H9 (cell line): ENCODE results near the gene SUMF1. TPM values are rescaled to one million over a fixed set of nuclear protein-coding genes. Genes with fewer than 3 reads are reported as not detected.

Experiments
- DNase-seq: peaks from one replicate; pipeline ENCODE4 v3.0.0-alpha.2; 2017
- H2AFZ ChIP-seq: one replicate; pipeline ENCODE4 v1.6.1; 2013; ENCODE audit warnings: mild to moderate bottlenecking, low read length, control low read depth, moderate library complexity
- H2AK5ac ChIP-seq: 2 replicates; pipeline ENCODE4 v1.6.1; 2013; ENCODE audit warnings: low read length, control low read depth, mixed read lengths; ENCODE audit not compliant: insufficient read length
- H2BK120ac ChIP-seq: one replicate; pipeline ENCODE4 v1.6.1; 2013; ENCODE audit warnings: low read depth, mild to moderate bottlenecking, low read length, control low read depth, inconsistent platforms; ENCODE audit not compliant: poor library complexity, severe bottlenecking
- H2BK12ac ChIP-seq: 2 replicates; pipeline ENCODE4 v1.6.1; 2013; ENCODE audit warnings: low read length, control low read depth, mixed read lengths, low read depth; ENCODE audit not compliant: insufficient read length
- H2BK15ac ChIP-seq: 2 replicates; pipeline ENCODE4 v1.6.1; 2013; ENCODE audit warnings: low read depth, low read length, control low read depth
- H2BK20ac ChIP-seq: one replicate; pipeline ENCODE4 v1.6.1; 2013; ENCODE audit warnings: low read depth, mild to moderate bottlenecking, low read length, control low read depth, inconsistent platforms; ENCODE audit not compliant: poor library complexity, severe bottlenecking
- H2BK5ac ChIP-seq: 2 replicates; pipeline ENCODE4 v1.6.1; 2013; ENCODE audit warnings: low read length, control low read depth, mixed read lengths; ENCODE audit not compliant: insufficient read length
- H3K14ac ChIP-seq: 2 replicates; pipeline ENCODE4 v1.6.1; 2013; ENCODE audit warnings: low read length, control low read depth; ENCODE audit not compliant: insufficient read depth
- H3K18ac ChIP-seq: 2 replicates; pipeline ENCODE4 v1.6.1; 2013; ENCODE audit warnings: low read depth, mild to moderate bottlenecking, mixed read lengths, low read length, control low read depth; ENCODE audit not compliant: insufficient read length
- H3K23ac ChIP-seq: 2 replicates; pipeline ENCODE4 v1.6.1; 2013; ENCODE audit warnings: low read length, control low read depth, mixed read lengths, low read depth; ENCODE audit not compliant: insufficient read length
- H3K23me2 ChIP-seq: 2 replicates; pipeline ENCODE4 v1.6.1; 2013; ENCODE audit warnings: low read depth, mild to moderate bottlenecking, mixed read lengths, low read length, control low read depth; ENCODE audit not compliant: insufficient read length, poor library complexity, severe bottlenecking
- H3K27ac ChIP-seq: 2 replicates; pipeline ENCODE4 v1.5.1; 2013; ENCODE audit warnings: low read length, control low read depth, mixed read lengths, low read depth; ENCODE audit not compliant: insufficient read length
- H3K27me3 ChIP-seq: 2 replicates; pipeline ENCODE4 v1.6.1; 2013; ENCODE audit warnings: low read length, control low read depth, inconsistent platforms; ENCODE audit not compliant: insufficient read depth
- H3K4ac ChIP-seq: 2 replicates; pipeline ENCODE4 v1.6.1; 2013; ENCODE audit warnings: low read depth, mild to moderate bottlenecking, control low read depth, inconsistent platforms, low read length, moderate library complexity
- H3K4me1 ChIP-seq: 2 replicates; pipeline ENCODE4 v1.6.1; 2013; ENCODE audit warnings: low read length, control low read depth, inconsistent platforms; ENCODE audit not compliant: insufficient read depth
- H3K4me2 ChIP-seq: 2 replicates; pipeline ENCODE4 v1.6.1; 2013; ENCODE audit warnings: low read length, control low read depth, mixed read lengths; ENCODE audit not compliant: insufficient read length, insufficient read depth
- H3K56ac ChIP-seq: 2 replicates; pipeline ENCODE4 v1.6.1; 2013; ENCODE audit warnings: low read depth, mild to moderate bottlenecking, mixed read lengths, low read length, control low read depth; ENCODE audit not compliant: insufficient read length
- H3K79me1 ChIP-seq: 2 replicates; pipeline ENCODE4 v1.6.1; 2013; ENCODE audit warnings: low read depth, mild to moderate bottlenecking, moderate library complexity, low read length, control low read depth, inconsistent platforms; ENCODE audit not compliant: insufficient read depth, poor library complexity, severe bottlenecking
- H3K79me2 ChIP-seq: 2 replicates; pipeline ENCODE4 v1.6.1; 2013; ENCODE audit warnings: low read length, control low read depth, inconsistent platforms; ENCODE audit not compliant: insufficient read depth
- H3K9ac ChIP-seq: 2 replicates; pipeline ENCODE4 v1.6.1; 2013; ENCODE audit warnings: low read length, control low read depth, mixed read lengths; ENCODE audit not compliant: insufficient read length; ENCODE audit errors: extremely low read depth
- H3K9me3 ChIP-seq: one replicate; pipeline ENCODE4 v1.6.1; 2013; ENCODE audit warnings: low read depth, low read length, inconsistent platforms; ENCODE audit not compliant: control insufficient read depth
- H3T11ph ChIP-seq: one replicate; pipeline ENCODE4 v1.6.1; 2013; ENCODE audit warnings: mild to moderate bottlenecking, low read length, control low read depth, inconsistent platforms
- H4K20me1 ChIP-seq: one replicate; pipeline ENCODE4 v1.6.1; 2013; ENCODE audit not compliant: control insufficient read depth, insufficient read length, insufficient read depth
- H4K5ac ChIP-seq: 2 replicates; pipeline ENCODE4 v1.6.1; 2013; ENCODE audit warnings: low read depth, mild to moderate bottlenecking, mixed read lengths, low read length, control low read depth; ENCODE audit not compliant: insufficient read length
- H4K8ac ChIP-seq: replicated peaks from 2 replicates; pipeline ENCODE4 v1.6.1; 2013; ENCODE audit warnings: low read length, control low read depth, mixed read lengths, low read depth; ENCODE audit not compliant: insufficient read length
- H4K91ac ChIP-seq: 2 replicates; pipeline ENCODE4 v1.6.1; 2013; ENCODE audit warnings: low read depth, mild to moderate bottlenecking, moderate library complexity, mixed read lengths, low read length, control low read depth; ENCODE audit not compliant: insufficient read length
- H3K27ac Mint-ChIP-seq, 3 experiments: 2 replicates in 2 of 3; 3 replicates in 1 of 3; pipeline ENCODE4 v1.8.0; 2020 to 2021; ENCODE audit warnings: mixed read lengths in 3 of 3, mild to moderate bottlenecking in 1 of 3, moderate library complexity in 1 of 3
- H3K27me3 Mint-ChIP-seq: 2 replicates; pipeline ENCODE4 v1.8.0; 2021; ENCODE audit warnings: low read depth, mild to moderate bottlenecking, moderate library complexity, mixed read lengths
- H3K36me3 Mint-ChIP-seq, 3 experiments: 2 replicates in 2 of 3; 3 replicates in 1 of 3; pipeline ENCODE4 v1.8.0; 2020 to 2021; ENCODE audit warnings: low read depth in 3 of 3, mixed read lengths in 3 of 3; ENCODE audit not compliant: insufficient read depth in 1 of 3
- H3K4me1 Mint-ChIP-seq, 2 experiments: 2 replicates each; pipeline ENCODE4 v1.8.0; 2020; ENCODE audit warnings: mixed read lengths in 2 of 2
- H3K4me3 Mint-ChIP-seq, 2 experiments: 2 replicates in 1 of 2; 3 replicates in 1 of 2; pipeline ENCODE4 v1.8.0; 2020 to 2021; ENCODE audit warnings: mild to moderate bottlenecking in 2 of 2, mixed read lengths in 2 of 2, moderate library complexity in 1 of 2
- H3K9me3 Mint-ChIP-seq, 2 experiments: 2 replicates in 1 of 2; 3 replicates in 1 of 2; pipeline ENCODE4 v1.8.0; 2020; ENCODE audit warnings: mild to moderate bottlenecking in 2 of 2, mixed read lengths in 2 of 2, moderate library complexity in 1 of 2
- WGBS: extraction: QIAGEN DNeasy Blood & Tissue Kit; methylation state at CpG from one replicate; pipeline ENCODE4 v1.1.7; 2013; ENCODE audit warnings: missing lambda C conversion rate, low lambda C conversion rate, mixed read lengths; ENCODE audit not compliant: insufficient read length; ENCODE audit errors: extremely low coverage; 5-methylcytosine and 5-hydroxymethylcytosine counted together
- total RNA-seq: library from RNA; stranded (reverse); gene quantifications from 2 replicates; pipeline ENCODE4 v1.2.1, GENCODE V29; 2021
- TF ChIP-seq, protein P1 (sequence below): fragments of 200-600 bp; sonication (generic); conservative IDR thresholded peaks from 3 replicates; pipeline ENCODE4 v1.8.0; 2021; ENCODE audit warnings: antibody characterized with exemption, mild to moderate bottlenecking

Gene SUMF1
- total RNA-seq, 1 experiment from 2014 or later: 9.5 TPM

DNA sequence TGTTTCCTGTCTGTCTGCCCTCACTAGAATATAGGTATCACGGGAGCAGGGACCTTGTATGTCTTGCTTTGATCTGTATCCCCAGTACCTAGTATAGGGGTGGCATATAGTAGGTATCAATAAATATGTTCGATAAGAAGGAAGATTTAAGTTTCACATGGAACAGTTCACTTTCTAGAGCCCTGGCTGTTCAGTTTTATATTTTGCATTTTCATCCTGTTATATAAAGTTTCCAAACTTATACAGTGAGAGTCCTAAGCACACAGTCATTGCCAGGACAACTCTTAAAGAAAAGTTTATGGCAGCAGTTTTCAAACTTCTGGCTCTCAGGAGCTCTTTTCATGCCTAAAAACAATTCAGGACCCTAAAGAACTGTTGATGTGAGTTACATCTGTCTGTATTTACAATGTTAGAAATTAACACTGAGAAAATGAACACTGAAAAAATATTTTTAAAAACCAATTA is 39.5 kb upstream of the SUMF1 start:
- no peak overlapping the region for H3K27ac Mint-ChIP-seq
- no peak for DNase-seq
- Histone ChIP-seq H3K18ac (no peak overlapping the region), H4K8ac (no peak overlapping the region), H4K5ac (no peak overlapping the region), H3K23ac (no peak overlapping the region), H2BK12ac (no peak overlapping the region), H3T11ph (no peak overlapping the region), H3K56ac (no peak overlapping the region), H3K4me1 (peaks cover 4% of the 10 kb centered on the region; the same call in 1 of the 2 replicates), H3K27me3 (no peaks in the 10 kb centered on the region), H2AK5ac (no peak overlapping the region), H2BK120ac (no peak overlapping the region), H3K23me2 (no peaks in the 10 kb centered on the region), H3K14ac (no peak overlapping the region), H3K9me3 (no peaks in the 10 kb centered on the region), H3K79me1 (no peaks in the 10 kb centered on the region), H2BK15ac (no peak overlapping the region), H4K20me1 (no peaks in the 10 kb centered on the region), H3K79me2 (no peaks in the 10 kb centered on the region), H3K4me2 (no peak overlapping the region), H3K27ac (no peak overlapping the region), H2BK20ac (no peak overlapping the region), H4K91ac (no peak overlapping the region), H2BK5ac (no peak overlapping the region), H3K4ac (no peak overlapping the region), H3K9ac (no peak overlapping the region), H2AFZ (no peak overlapping the region)
- TF ChIP-seq, protein P1, sequence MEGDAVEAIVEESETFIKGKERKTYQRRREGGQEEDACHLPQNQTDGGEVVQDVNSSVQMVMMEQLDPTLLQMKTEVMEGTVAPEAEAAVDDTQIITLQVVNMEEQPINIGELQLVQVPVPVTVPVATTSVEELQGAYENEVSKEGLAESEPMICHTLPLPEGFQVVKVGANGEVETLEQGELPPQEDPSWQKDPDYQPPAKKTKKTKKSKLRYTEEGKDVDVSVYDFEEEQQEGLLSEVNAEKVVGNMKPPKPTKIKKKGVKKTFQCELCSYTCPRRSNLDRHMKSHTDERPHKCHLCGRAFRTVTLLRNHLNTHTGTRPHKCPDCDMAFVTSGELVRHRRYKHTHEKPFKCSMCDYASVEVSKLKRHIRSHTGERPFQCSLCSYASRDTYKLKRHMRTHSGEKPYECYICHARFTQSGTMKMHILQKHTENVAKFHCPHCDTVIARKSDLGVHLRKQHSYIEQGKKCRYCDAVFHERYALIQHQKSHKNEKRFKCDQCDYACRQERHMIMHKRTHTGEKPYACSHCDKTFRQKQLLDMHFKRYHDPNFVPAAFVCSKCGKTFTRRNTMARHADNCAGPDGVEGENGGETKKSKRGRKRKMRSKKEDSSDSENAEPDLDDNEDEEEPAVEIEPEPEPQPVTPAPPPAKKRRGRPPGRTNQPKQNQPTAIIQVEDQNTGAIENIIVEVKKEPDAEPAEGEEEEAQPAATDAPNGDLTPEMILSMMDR: no peak
- H3K4me1 Mint-ChIP-seq: peaks cover 5 to 25% of the 10 kb centered on the region in 2 experiments
- no peak overlapping the region for H3K4me3 Mint-ChIP-seq
- no peaks in the 10 kb centered on the region for H3K27me3 Mint-ChIP-seq
- WGBS: no CpG with 5 or more reads among the region's 2 CpGs
- no peaks in the 10 kb centered on the region for H3K9me3 Mint-ChIP-seq
- H3K36me3 Mint-ChIP-seq: no peaks in the 10 kb centered on the region
